A673 (cell line): ENCODE results near the gene LAS1L.

Source experiments
- EZH2 ChIP-seq: fragments of 200-600 bp; sonication (generic); IDR thresholded peaks from 2 replicates; pipeline ENCODE4 v1.6.1; 2017; ENCODE audit warnings: borderline replicate concordance, low read depth, mild to moderate bottlenecking, mixed read lengths, antibody characterized with exemption, low read length; ENCODE audit not compliant: poor library complexity, severe bottlenecking
- TF ChIP-seq, protein P1 (sequence below): fragments of 300-800, 200-600 bp; sonication (generic); conservative IDR thresholded peaks from 2 replicates; pipeline ENCODE4 v1.5.1; 2017; ENCODE audit warnings: low read depth, mild to moderate bottlenecking, antibody characterized with exemption, low read length, moderate library complexity, mixed read lengths

DNA sequence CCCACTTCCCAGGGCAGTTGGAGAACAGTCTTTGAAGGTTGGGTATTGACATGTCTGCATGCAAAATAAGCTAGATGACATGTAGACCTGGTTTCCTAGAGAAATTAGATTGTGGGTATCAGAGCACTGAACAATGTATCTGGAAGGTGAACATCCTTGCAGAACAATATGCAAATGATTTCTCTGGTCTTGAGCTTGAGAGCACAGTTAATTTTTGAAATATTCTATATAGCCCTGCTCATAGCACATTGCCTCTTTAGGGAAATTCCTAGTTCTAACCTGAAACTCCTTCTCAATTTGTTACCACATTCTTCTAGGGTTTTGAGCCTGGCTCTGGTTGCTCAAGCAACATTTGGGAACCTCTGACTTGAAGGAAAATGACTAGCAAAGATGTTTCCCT is 41.6 kb upstream of the LAS1L start:
- TF ChIP-seq, protein P1, sequence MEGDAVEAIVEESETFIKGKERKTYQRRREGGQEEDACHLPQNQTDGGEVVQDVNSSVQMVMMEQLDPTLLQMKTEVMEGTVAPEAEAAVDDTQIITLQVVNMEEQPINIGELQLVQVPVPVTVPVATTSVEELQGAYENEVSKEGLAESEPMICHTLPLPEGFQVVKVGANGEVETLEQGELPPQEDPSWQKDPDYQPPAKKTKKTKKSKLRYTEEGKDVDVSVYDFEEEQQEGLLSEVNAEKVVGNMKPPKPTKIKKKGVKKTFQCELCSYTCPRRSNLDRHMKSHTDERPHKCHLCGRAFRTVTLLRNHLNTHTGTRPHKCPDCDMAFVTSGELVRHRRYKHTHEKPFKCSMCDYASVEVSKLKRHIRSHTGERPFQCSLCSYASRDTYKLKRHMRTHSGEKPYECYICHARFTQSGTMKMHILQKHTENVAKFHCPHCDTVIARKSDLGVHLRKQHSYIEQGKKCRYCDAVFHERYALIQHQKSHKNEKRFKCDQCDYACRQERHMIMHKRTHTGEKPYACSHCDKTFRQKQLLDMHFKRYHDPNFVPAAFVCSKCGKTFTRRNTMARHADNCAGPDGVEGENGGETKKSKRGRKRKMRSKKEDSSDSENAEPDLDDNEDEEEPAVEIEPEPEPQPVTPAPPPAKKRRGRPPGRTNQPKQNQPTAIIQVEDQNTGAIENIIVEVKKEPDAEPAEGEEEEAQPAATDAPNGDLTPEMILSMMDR, result no peak
- TF ChIP-seq EZH2, result no peak
